Ascending aorta (tissue), 2 donors: ENCODE measurements around the gene SCUBE2. TPM values are rescaled to one million over a fixed set of nuclear protein-coding genes. Genes with fewer than 3 reads are reported as not detected.

Experiments
- DNase-seq, 2 donors: peaks; one replicate each; pipeline ENCODE4 v3.0.0-alpha.2; 2019; ENCODE audit warnings: low spot score in 2 of 2
- H3K27ac ChIP-seq, 2 donors: fragments of 200-600 bp; sonication (generic); one replicate each; pipeline ENCODE4 v1.5.1; 2016 to 2017; ENCODE audit warnings: mild to moderate bottlenecking in 1 of 2
- H3K27me3 ChIP-seq: fragments of 200-600 bp; sonication (generic); one replicate; pipeline ENCODE4 v1.5.1; 2017
- H3K36me3 ChIP-seq, 2 donors: fragments of 200-600 bp; sonication (generic); one replicate each; pipeline ENCODE4 v1.5.1; 2016
- H3K4me1 ChIP-seq, 2 donors: fragments of 200-600 bp; sonication (generic); one replicate each; pipeline ENCODE4 v1.5.1; 2016 to 2017; ENCODE audit warnings: mild to moderate bottlenecking in 1 of 2
- H3K4me3 ChIP-seq, 2 donors: fragments of 200-600 bp; sonication (generic); one replicate each; pipeline ENCODE4 v1.5.1; 2016 to 2017; ENCODE audit warnings: mild to moderate bottlenecking in 1 of 2
- H3K9me3 ChIP-seq, 2 donors: fragments of 200-600 bp; sonication (generic); one replicate each; pipeline ENCODE4 v1.5.1; 2016
- CTCF ChIP-seq, 3 experiments: fragments of 200-600 bp in 2 of 3; fragments of 450-650 bp in 1 of 3; sonication (generic) in 2 of 3; IDR thresholded peaks; one replicate each; pipeline ENCODE4 v1.5.1; 2016 to 2019; ENCODE audit warnings: antibody characterized with exemption in 3 of 3, mild to moderate bottlenecking in 1 of 3, moderate library complexity in 1 of 3
- intact Hi-C: fragments of 100-400 bp; cut with DNase I; formaldehyde crosslinking; loops from one replicate; pipeline ENCODE4 v1.15.1; 2023
- total RNA-seq: library from RNA; depleted of rRNA; stranded (reverse); fragments of >200 nt; gene quantifications from one replicate; pipeline ENCODE4 v1.1.0, GENCODE V29; 2016

The SCUBE2 gene
- total RNA-seq, 1 donor from 2014 or later: 1.1 TPM

- Histone ChIP-seq H3K4me3 (no peak overlapping the region), H3K9me3 (no peaks in the 10 kb centered on the region), H3K27me3 (no peaks in the 10 kb centered on the region), H3K4me1 (no peaks in the 10 kb centered on the region), H3K27ac (no peak overlapping the region), H3K36me3 (no peaks in the 10 kb centered on the region)
- intact Hi-C loops: no loop called here
- TF ChIP-seq CTCF (IDR thresholded peaks at IDR 0.05): no peak
- DNase-seq: no peak
Measured at GRCh38 chr11:9092853-9093778, 1.7 kb upstream of the SCUBE2 start.

GRCh38 chr11:9092072-9092471 lies 673 bp upstream of the SCUBE2 start:
- Histone ChIP-seq H3K27me3 (no peaks in the 10 kb centered on the region), H3K36me3 (no peaks in the 10 kb centered on the region), H3K9me3 (no peaks in the 10 kb centered on the region), H3K4me3 (peak overlapping the region; percentile 64 to 68), H3K4me1 (no peaks in the 10 kb centered on the region), H3K27ac (no peak overlapping the region)
- TF ChIP-seq CTCF (IDR thresholded peaks at IDR 0.05): no peak
- intact Hi-C loops: no loop called here
- DNase-seq: no peak

DNA sequence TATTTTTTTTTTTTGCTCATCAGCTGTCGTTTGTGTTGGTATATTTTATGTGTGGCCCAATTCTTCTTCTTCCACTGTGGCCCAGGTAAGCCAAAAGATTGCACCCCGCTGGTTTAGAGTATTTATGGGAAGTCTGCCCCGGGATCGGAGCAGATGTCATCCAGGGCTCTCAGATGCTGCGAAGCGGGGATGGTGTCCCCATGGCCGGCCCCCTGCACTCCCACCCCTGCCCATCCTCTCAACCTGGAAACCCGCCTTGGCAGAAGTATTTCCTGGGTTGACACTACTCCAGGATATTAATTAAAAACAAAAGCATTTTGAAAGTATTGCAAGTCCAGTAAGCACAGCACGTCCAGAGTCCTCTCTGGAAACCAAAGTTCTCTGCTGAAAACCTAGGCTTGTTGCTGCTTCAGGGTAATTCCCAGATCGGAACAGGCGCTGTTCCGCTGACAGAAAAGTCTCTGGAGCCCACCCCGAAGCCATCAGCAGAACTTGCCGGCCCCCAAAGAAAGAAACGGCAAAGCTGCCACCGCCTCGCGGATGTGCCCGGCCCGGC lies 833 bp downstream of the SCUBE2 start:
- no peak for DNase-seq

GRCh38 chr11:9089636-9090035 lies 1.8 kb downstream of the SCUBE2 start:
- no peaks in the 10 kb centered on the region for H3K27me3 ChIP-seq
- intact Hi-C loops: no loop called here
- no peak for DNase-seq
- no peak for TF ChIP-seq CTCF (IDR thresholded peaks at IDR 0.05)
- H3K27ac ChIP-seq: no peak overlapping the region
- H3K4me1 ChIP-seq: no peaks in the 10 kb centered on the region
- no peaks in the 10 kb centered on the region for H3K36me3 ChIP-seq
- no peak overlapping the region for H3K4me3 ChIP-seq
- H3K9me3 ChIP-seq: no peaks in the 10 kb centered on the region

More for the DNA sequence above, 833 bp downstream of the SCUBE2 start:
- Histone ChIP-seq H3K36me3 (no peaks in the 10 kb centered on the region), H3K4me1 (no peaks in the 10 kb centered on the region), H3K4me3 (peak overlapping the region; percentile 64 to 68), H3K9me3 (no peaks in the 10 kb centered on the region), H3K27ac (no peak overlapping the region), H3K27me3 (no peaks in the 10 kb centered on the region)
- no peak for TF ChIP-seq CTCF (IDR thresholded peaks at IDR 0.05)
- intact Hi-C loops: no loop called here

- intact Hi-C loops: no loop called here
- H3K4me3 ChIP-seq: no peak overlapping the region
- no peaks in the 10 kb centered on the region for H3K9me3 ChIP-seq
- no peak for DNase-seq
- H3K27me3 ChIP-seq: no peaks in the 10 kb centered on the region
- no peaks in the 10 kb centered on the region for H3K4me1 ChIP-seq
- no peak for TF ChIP-seq CTCF (IDR thresholded peaks at IDR 0.05)
- H3K36me3 ChIP-seq: no peaks in the 10 kb centered on the region
- no peak overlapping the region for H3K27ac ChIP-seq
Measured at GRCh38 chr11:9089061-9089460, 2.3 kb downstream of the SCUBE2 start.
